ENCODE measurements around the gene AKR1D1.

The AKR1D1 gene

GRCh38 chr7:138163800-138164199, 87.5 kb downstream of the AKR1D1 start:
- TF ChIP-seq ZBTB7A (IDR thresholded peaks at IDR 0.05; ENCODE audit: low read depth) (no peak), RAD21 (IDR thresholded peaks at IDR 0.05; ENCODE audit: low read depth) (no peak), NFIC (IDR thresholded peaks at IDR 0.05) (no peak), TEAD4 (IDR thresholded peaks at IDR 0.05) (no peak), YY1 (IDR thresholded peaks at IDR 0.05; ENCODE audit: low read depth) (no peak), EP300 (IDR thresholded peaks at IDR 0.05; ENCODE audit: borderline replicate concordance) (no peak), CREB1 (IDR thresholded peaks at IDR 0.05; ENCODE audit: low read depth) (no peak), TAF1 (IDR thresholded peaks at IDR 0.05; ENCODE audit: low read depth) (no peak), REST (IDR thresholded peaks at IDR 0.05; ENCODE audit: low read depth) (no peak)
- TF ChIP-seq, protein P1, sequence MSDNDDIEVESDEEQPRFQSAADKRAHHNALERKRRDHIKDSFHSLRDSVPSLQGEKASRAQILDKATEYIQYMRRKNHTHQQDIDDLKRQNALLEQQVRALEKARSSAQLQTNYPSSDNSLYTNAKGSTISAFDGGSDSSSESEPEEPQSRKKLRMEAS (IDR thresholded peaks at IDR 0.05): no peak

- TF ChIP-seq, protein P1 (IDR thresholded peaks at IDR 0.05): no peak
- TF ChIP-seq TEAD4 (IDR thresholded peaks at IDR 0.05): no peak
- TF ChIP-seq FOXM1 (IDR thresholded peaks at IDR 0.05; ENCODE audit: borderline replicate concordance, low read depth): no peak
- no peak for TF ChIP-seq RAD21 (IDR thresholded peaks at IDR 0.05; ENCODE audit: low read depth)
- no peak for TF ChIP-seq REST (IDR thresholded peaks at IDR 0.05; ENCODE audit: low read depth)
These were observed 88.5 kb downstream of the AKR1D1 start for GRCh38 chr7:138164804-138165203.

- no peak for TF ChIP-seq FOXM1 (IDR thresholded peaks at IDR 0.05; ENCODE audit: borderline replicate concordance, low read depth)
- no peak for TF ChIP-seq EGR1 (IDR thresholded peaks at IDR 0.05)
- no peak for TF ChIP-seq TCF12 (IDR thresholded peaks at IDR 0.05; ENCODE audit: low read depth)
- TF ChIP-seq CREB1 (IDR thresholded peaks at IDR 0.05; ENCODE audit: low read depth): no peak
- TF ChIP-seq TAF1 (IDR thresholded peaks at IDR 0.05; ENCODE audit: low read depth): no peak
These were observed 90.4 kb downstream of the AKR1D1 start for GRCh38 chr7:138166681-138167080.

- TF ChIP-seq RAD21 (IDR thresholded peaks at IDR 0.05; ENCODE audit: low read depth) (no peak), TCF12 (IDR thresholded peaks at IDR 0.05; ENCODE audit: low read depth) (no peak), REST (IDR thresholded peaks at IDR 0.05; ENCODE audit: low read depth) (no peak), CREB1 (IDR thresholded peaks at IDR 0.05; ENCODE audit: low read depth) (no peak), CEBPB (IDR thresholded peaks at IDR 0.05) (no peak), YY1 (IDR thresholded peaks at IDR 0.05; ENCODE audit: low read depth) (no peak), ZBTB7A (IDR thresholded peaks at IDR 0.05; ENCODE audit: low read depth) (no peak), EP300 (IDR thresholded peaks at IDR 0.05; ENCODE audit: borderline replicate concordance) (no peak), NFIC (IDR thresholded peaks at IDR 0.05) (no peak), TEAD4 (IDR thresholded peaks at IDR 0.05) (no peak), FOXM1 (IDR thresholded peaks at IDR 0.05; ENCODE audit: borderline replicate concordance, low read depth) (no peak), EGR1 (IDR thresholded peaks at IDR 0.05) (no peak), TAF1 (IDR thresholded peaks at IDR 0.05; ENCODE audit: low read depth) (no peak)
- TF ChIP-seq, protein P1 (IDR thresholded peaks at IDR 0.05): no peak
- TF ChIP-seq, protein P2, sequence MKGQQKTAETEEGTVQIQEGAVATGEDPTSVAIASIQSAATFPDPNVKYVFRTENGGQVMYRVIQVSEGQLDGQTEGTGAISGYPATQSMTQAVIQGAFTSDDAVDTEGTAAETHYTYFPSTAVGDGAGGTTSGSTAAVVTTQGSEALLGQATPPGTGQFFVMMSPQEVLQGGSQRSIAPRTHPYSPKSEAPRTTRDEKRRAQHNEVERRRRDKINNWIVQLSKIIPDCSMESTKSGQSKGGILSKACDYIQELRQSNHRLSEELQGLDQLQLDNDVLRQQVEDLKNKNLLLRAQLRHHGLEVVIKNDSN (IDR thresholded peaks at IDR 0.05): no peak
These were observed 91.0 kb downstream of the AKR1D1 start for GRCh38 chr7:138167222-138167621.

DNA sequence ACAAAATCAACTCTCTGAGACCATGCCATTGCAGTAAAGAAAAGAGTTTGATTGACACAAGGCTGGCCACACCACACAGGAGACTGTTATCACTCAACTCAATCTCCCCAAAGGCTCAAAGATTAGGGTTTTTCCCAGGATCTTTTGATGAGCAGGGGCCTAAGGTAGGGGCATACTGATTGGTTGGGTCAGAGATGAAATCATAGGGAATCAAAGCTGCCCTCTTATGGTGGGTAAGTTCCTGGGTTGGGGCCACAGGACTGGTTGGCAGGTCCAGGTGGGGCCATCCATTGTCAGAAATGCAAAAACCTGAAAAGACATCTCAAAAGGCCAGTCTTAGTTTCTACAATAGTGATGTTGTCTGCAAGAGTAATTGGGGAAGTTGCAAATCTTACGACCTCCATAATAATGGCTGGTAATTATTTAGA, 91.6 kb downstream of the AKR1D1 start:
- no peak for TF ChIP-seq EP300 (IDR thresholded peaks at IDR 0.05; ENCODE audit: borderline replicate concordance)
- TF ChIP-seq, protein P2 (IDR thresholded peaks at IDR 0.05): no peak
- no peak for TF ChIP-seq YY1 (IDR thresholded peaks at IDR 0.05; ENCODE audit: low read depth)
- no peak for TF ChIP-seq CREB1 (IDR thresholded peaks at IDR 0.05; ENCODE audit: low read depth)
- TF ChIP-seq FOXM1 (IDR thresholded peaks at IDR 0.05; ENCODE audit: borderline replicate concordance, low read depth): no peak
- TF ChIP-seq ZBTB7A (IDR thresholded peaks at IDR 0.05; ENCODE audit: low read depth): no peak
- no peak for TF ChIP-seq TCF12 (IDR thresholded peaks at IDR 0.05; ENCODE audit: low read depth)
